Measurements from ENCODE around the gene CARD14.
"Not testable (repeated sequence)": the region's sequence is repeated elsewhere in the genome, so short reads cannot be mapped to it uniquely, and the experiment has no call there.

Gene CARD14

GRCh38 chr17:80151333-80151732, 18.5 kb upstream of the CARD14 start:
- no peak for DNase-seq

- DNase-seq, result no peak
These were observed 17.6 kb upstream of the CARD14 start for GRCh38 chr17:80152081-80152702.

- DNase-seq, result no peak
These were observed 16.8 kb upstream of the CARD14 start for GRCh38 chr17:80153004-80153403.

DNA sequence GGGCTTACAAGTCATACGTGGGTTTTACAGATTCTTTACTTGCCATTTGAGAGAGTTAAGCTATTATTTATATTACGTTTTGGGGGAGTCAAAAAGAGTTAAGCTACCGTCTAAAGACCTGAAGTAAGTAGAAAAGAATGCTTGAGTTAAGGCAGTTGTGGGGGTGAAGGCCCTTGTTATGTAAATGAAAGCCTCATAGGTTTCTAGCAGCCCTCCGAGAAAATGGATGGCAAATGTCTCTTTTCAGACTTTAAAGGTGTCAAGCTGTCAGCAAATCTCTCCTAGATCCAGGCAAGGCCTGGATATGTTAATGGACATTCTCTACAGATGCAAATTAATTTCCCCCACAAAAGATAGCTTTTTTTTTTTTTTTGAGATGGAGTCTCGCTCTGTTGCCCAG, 15.7 kb upstream of the CARD14 start:
- DNase-seq, result no peak

DNA sequence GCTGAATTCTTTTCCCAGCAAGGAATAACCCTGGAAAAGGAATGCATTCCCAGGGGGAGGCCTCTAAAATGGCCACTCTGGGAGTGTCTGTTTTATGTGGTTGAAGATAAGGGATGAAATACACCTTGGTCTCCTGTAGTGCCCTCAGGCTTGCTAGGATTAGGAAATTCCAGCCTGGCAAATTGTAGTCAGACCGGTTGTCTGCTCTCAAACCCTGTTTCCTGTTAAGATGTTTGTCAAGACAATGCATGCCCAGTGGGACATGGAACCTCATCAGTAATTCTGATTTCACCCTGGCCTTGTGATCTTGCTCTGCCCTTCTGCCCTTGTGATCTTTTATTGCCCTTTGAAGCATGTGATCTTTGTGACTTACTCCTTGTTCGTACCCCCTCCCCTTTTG, 14.2 kb upstream of the CARD14 start:
- not testable (repeated sequence) for DNase-seq

- DNase-seq, result no peak
These were observed 11.0 kb upstream of the CARD14 start for GRCh38 chr17:80158846-80159245.

GRCh38 chr17:80160536-80160935, 9.3 kb upstream of the CARD14 start:
- no peak for DNase-seq

GRCh38 chr17:80163336-80163735, 6.5 kb upstream of the CARD14 start:
- DNase-seq, result no peak

DNA sequence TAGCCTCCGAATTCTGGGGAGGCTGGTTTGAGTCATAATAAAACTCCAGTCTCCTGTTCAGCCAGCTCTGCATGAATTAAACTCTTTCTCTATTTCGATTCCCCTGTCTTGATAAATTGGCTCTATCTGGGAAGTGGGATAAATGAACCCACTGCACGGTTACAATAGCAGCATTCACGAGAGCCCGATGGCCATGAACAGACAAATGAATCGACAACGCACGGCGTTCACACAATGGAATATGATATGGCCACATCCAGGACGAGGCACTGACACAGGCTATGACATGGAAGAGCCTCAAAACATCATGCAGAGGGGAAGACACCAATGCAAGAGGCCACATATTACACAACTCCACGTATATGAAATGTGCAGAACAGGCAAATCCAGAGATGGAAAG, 5.6 kb upstream of the CARD14 start:
- no peak for DNase-seq

- no peak for DNase-seq
These were observed 3.4 kb upstream of the CARD14 start for GRCh38 chr17:80166446-80166845.

- DNase-seq, result no peak
These were observed 1.5 kb upstream of the CARD14 start for GRCh38 chr17:80168371-80168770.

GRCh38 chr17:80169107-80169506, 723 bp upstream of the CARD14 start:
- DNase-seq, result no peak

- no peak for DNase-seq
These were observed 1.9 kb downstream of the CARD14 start for GRCh38 chr17:80171681-80172080.

DNA sequence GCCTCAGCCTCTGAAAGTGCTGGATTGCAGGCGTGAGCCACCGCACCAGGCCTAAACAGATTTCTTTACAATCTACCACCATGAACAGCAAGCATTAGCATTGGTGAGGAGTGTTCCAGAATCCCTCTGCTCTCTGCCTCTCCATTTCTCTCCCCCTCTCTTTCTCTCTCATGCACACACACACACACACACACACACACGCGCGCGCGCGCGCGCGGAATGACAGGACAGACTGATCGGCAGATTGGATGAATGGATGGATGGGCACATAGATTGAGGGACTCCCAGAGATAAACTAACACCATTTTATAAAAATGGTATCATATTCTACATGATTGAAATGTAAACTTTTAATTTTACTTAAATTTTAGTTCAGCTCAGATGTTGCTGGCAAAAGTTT, 3.3 kb downstream of the CARD14 start:
- no peak for DNase-seq

GRCh38 chr17:80173916-80174315, 4.1 kb downstream of the CARD14 start:
- DNase-seq, result no peak

DNA sequence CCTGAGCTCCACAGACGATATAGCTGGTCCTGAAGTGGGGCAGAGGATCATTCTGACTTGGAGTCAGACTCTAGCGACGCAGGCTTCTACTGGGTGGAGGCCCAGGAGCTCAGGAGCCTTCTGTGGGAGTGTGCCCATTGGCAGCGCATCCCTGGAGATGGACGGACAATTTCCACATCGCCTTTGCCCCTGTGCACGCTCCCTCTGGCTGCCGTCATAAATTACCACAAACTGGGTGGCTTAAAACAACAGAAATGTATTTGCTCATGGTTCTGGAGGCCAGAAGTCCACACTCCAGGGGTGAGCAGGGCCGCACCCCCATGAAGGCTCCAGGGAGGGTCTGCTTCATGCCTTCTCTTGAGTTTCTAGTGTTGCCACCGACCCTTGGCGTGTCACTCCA, 6.9 kb downstream of the CARD14 start:
- no peak for DNase-seq

GRCh38 chr17:80177986-80178595, 8.3 kb downstream of the CARD14 start:
- no peak for DNase-seq

GRCh38 chr17:80180192-80180591, 10.4 kb downstream of the CARD14 start:
- DNase-seq, result no peak

GRCh38 chr17:80181431-80181830, 11.6 kb downstream of the CARD14 start:
- DNase-seq, result no peak

- DNase-seq, result no peak
These were observed 12.5 kb downstream of the CARD14 start for GRCh38 chr17:80182118-80182844.

GRCh38 chr17:80182845-80183223, 13.0 kb downstream of the CARD14 start:
- no peak for DNase-seq

DNA sequence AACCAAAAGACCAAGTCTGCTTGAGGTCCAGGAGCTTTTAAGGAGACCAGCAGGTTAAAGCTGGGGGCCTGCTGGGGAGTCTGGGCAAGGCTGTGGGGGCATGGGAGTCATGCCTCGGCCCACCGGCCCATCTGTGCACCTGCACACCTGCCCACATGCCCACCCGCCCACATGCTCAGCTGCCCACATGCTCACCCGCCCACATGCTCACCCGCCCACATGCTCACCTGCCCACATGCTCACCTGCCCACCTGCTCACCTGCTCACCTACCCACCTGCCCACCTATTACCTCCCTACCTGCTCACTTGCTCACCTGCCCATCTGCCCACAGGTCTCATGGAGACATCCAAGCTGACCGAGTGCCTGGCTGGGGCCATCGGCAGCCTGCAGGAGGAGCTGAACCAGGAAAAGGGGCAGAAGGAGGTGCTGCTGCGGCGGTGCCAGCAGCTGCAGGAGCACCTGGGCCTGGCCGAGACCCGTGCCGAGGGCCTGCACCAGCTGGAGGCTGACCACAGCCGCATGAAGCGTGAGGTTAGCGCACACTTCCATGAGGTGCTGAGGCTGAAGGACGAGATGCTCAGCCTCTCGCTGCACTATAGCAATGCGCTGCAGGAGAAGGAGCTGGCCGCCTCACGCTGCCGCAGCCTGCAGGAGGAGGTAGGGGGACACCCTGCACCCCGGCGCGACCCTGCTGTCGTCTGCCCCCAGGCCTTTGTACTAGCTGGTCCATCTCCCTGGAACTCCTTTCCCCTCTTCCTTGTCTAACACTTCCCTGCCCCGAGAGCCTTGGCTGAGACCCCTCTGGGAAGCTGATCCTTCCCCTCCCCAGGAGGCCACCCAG, 14.0 kb downstream of the CARD14 start:
- DNase-seq, result no peak

DNA sequence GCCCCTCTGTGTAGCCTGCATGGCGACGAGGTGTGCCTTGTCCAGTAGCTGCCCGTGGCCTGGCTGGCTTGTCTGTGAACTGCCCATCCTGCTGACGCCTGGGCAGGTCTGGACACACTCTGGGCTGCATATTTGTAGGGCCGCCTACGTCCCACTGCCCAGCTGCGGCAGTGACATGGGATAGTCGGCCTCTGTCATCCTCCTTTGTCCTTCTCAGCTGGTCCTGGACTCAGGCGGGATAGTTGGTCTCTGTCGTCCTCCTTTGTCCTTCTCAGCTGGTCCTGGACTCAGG, 14.5 kb downstream of the CARD14 start:
- no peak for DNase-seq

GRCh38 chr17:80185968-80186367, 16.1 kb downstream of the CARD14 start:
- no peak for DNase-seq

All from SHP77 treated with DMSO at 0.1 percent for 48 hours (cell line).